Hepatocyte (in vitro differentiated cells): Measurements from ENCODE around the gene EXOC8. TPM values are rescaled to one million over a fixed set of nuclear protein-coding genes. Genes with fewer than 3 reads are reported as not detected.

Experiments used
- DNase-seq: peaks from one replicate; pipeline ENCODE4 v3.0.0-alpha.2; 2016; ENCODE audit warnings: low spot score
- H2AFZ ChIP-seq: fragments of 200-600 bp; sonication (generic); 2 replicates; pipeline ENCODE4 v1.6.0; 2016; ENCODE audit warnings: antibody characterized with exemption, mild to moderate bottlenecking
- H3K27ac ChIP-seq: fragments of 200-600 bp; sonication (generic); 2 replicates; pipeline ENCODE4 v1.5.1; 2016; ENCODE audit warnings: mild to moderate bottlenecking
- H3K27me3 ChIP-seq: fragments of 200-600 bp; sonication (generic); 2 replicates; pipeline ENCODE4 v1.6.1; 2016
- H3K36me3 ChIP-seq: fragments of 200-600 bp; sonication (generic); replicated peaks from 2 replicates; pipeline ENCODE4 v1.5.1; 2016; ENCODE audit warnings: low read depth; ENCODE audit not compliant: insufficient read depth
- H3K4me1 ChIP-seq: fragments of 200-600 bp; sonication (generic); 2 replicates; pipeline ENCODE4 v1.5.1; 2016; ENCODE audit warnings: mild to moderate bottlenecking, moderate library complexity; ENCODE audit not compliant: insufficient read depth
- H3K4me2 ChIP-seq: fragments of 200-600 bp; sonication (generic); 2 replicates; pipeline ENCODE4 v1.6.0; 2016
- H3K4me3 ChIP-seq: fragments of 200-600 bp; sonication (generic); 2 replicates; pipeline ENCODE4 v1.5.1; 2016; ENCODE audit warnings: mild to moderate bottlenecking
- H3K79me2 ChIP-seq: fragments of 200-600 bp; sonication (generic); 2 replicates; pipeline ENCODE4 v1.6.0; 2017; ENCODE audit warnings: mild to moderate bottlenecking
- H3K9me2 ChIP-seq: fragments of 200-600 bp; sonication (generic); replicated peaks from 2 replicates; pipeline ENCODE4 v1.6.0; 2017; ENCODE audit warnings: mild to moderate bottlenecking; ENCODE audit not compliant: insufficient read depth
- H3K9me3 ChIP-seq: fragments of 200-600 bp; sonication (generic); 2 replicates; pipeline ENCODE4 v1.5.1; 2016; ENCODE audit warnings: low read depth, mild to moderate bottlenecking
- H4K20me1 ChIP-seq: fragments of 200-600 bp; sonication (generic); 2 replicates; pipeline ENCODE4 v1.6.0; 2016; ENCODE audit warnings: mild to moderate bottlenecking; ENCODE audit not compliant: insufficient read depth, poor library complexity, severe bottlenecking
- CTCF ChIP-seq: fragments of 200-600 bp; sonication (generic); IDR thresholded peaks from 2 replicates; pipeline ENCODE4 v1.5.1; 2016; ENCODE audit warnings: antibody characterized with exemption, mild to moderate bottlenecking; ENCODE audit not compliant: poor library complexity
- EZH2 ChIP-seq: fragments of 200-600 bp; sonication (generic); IDR thresholded peaks from 2 replicates; pipeline ENCODE4 v1.6.1; 2016; ENCODE audit warnings: antibody characterized with exemption, mild to moderate bottlenecking, borderline replicate concordance
- EZH2phosphoT487 ChIP-seq: fragments of 200-600 bp; sonication (generic); IDR thresholded peaks from one replicate; pipeline ENCODE4 v1.6.1; 2018; ENCODE audit warnings: antibody characterized with exemption, mild to moderate bottlenecking, low read depth, moderate library complexity; ENCODE audit not compliant: unreplicated experiment, severe bottlenecking
- WGBS: methylation state at CpG from one replicate; pipeline ENCODE4 v1.1.6; 2016; ENCODE audit warnings: low lambda C conversion rate; ENCODE audit errors: missing lambda C conversion rate; 5-methylcytosine and 5-hydroxymethylcytosine counted together
- polyA plus RNA-seq: library from polyadenylated mRNA; unstranded; fragments of >200 nt; fragmentation: Nextera tagmentation; extraction: Ambion mirVana; gene quantifications from 2 replicates; pipeline ENCODE4 v1.2.1, GENCODE V29; 2016
- total RNA-seq: library from RNA; depleted of rRNA; stranded (reverse); fragments of >200 nt; gene quantifications from 2 replicates; pipeline ENCODE4 v1.2.3, GENCODE V29; 2014

The EXOC8 gene
- total and polyA plus RNA-seq, 2 experiments from 2014 or later: 3.2 to 23.4 TPM

- Histone ChIP-seq H3K4me2 (no peak overlapping the region), H3K9me3 (no peaks in the 10 kb centered on the region), H3K4me1 (peaks cover 12% of the 10 kb centered on the region), H3K9me2 (no peaks in the 10 kb centered on the region), H4K20me1 (peaks cover 38% of the 10 kb centered on the region), H2AFZ (no peak overlapping the region), H3K79me2 (peaks cover 96% of the 10 kb centered on the region), H3K27ac (no peak overlapping the region), H3K4me3 (no peak overlapping the region), H3K36me3 (no peaks in the 10 kb centered on the region), H3K27me3 (no peaks in the 10 kb centered on the region)
- DNase-seq: no peak
- no peak for TF ChIP-seq EZH2
- TF ChIP-seq EZH2phosphoT487: no peak
- no peak for TF ChIP-seq CTCF
- WGBS: 92% methylated on average over 2 of the region's 2 CpGs
These were observed 44.1 kb upstream of the EXOC8 start for GRCh38 chr1:231381729-231382128.

- Histone ChIP-seq H3K79me2 (peaks cover 90% of the 10 kb centered on the region), H3K4me2 (no peak overlapping the region)
These were observed 39.4 kb upstream of the EXOC8 start for GRCh38 chr1:231376875-231377549.

GRCh38 chr1:231376101-231376500 lies 38.4 kb upstream of the EXOC8 start:
- no peak for DNase-seq
- no peak overlapping the region for H3K27ac ChIP-seq
- WGBS: 73% methylated on average over 4 of the region's 4 CpGs
- H3K4me2 ChIP-seq: no peak overlapping the region
- no peaks in the 10 kb centered on the region for H3K9me2 ChIP-seq
- H3K79me2 ChIP-seq: peaks cover 81% of the 10 kb centered on the region
- H4K20me1 ChIP-seq: peaks cover 32% of the 10 kb centered on the region
- H3K27me3 ChIP-seq: no peaks in the 10 kb centered on the region
- no peaks in the 10 kb centered on the region for H3K4me1 ChIP-seq
- H3K4me3 ChIP-seq: no peak overlapping the region
- no peak overlapping the region for H2AFZ ChIP-seq
- no peaks in the 10 kb centered on the region for H3K9me3 ChIP-seq
- H3K36me3 ChIP-seq: no peaks in the 10 kb centered on the region
- TF ChIP-seq CTCF (no peak), EZH2phosphoT487 (no peak), EZH2 (no peak)

More at GRCh38 chr1:231376875-231377549, 39.4 kb upstream of the EXOC8 start:
- DNase-seq: no peak
- TF ChIP-seq EZH2 (no peak), CTCF (no peak), EZH2phosphoT487 (no peak)
- Histone ChIP-seq H3K4me1 (no peaks in the 10 kb centered on the region), H3K27me3 (no peaks in the 10 kb centered on the region), H3K9me2 (no peaks in the 10 kb centered on the region), H3K36me3 (no peaks in the 10 kb centered on the region), H3K4me3 (no peak overlapping the region), H4K20me1 (peaks cover 36% of the 10 kb centered on the region), H2AFZ (no peak overlapping the region), H3K9me3 (no peaks in the 10 kb centered on the region), H3K27ac (no peak overlapping the region)
- 91% methylated on average over 5 of the region's 5 CpGs for WGBS
